Measurements from ENCODE around the gene TAC4.

TAC4 gene

DNA sequence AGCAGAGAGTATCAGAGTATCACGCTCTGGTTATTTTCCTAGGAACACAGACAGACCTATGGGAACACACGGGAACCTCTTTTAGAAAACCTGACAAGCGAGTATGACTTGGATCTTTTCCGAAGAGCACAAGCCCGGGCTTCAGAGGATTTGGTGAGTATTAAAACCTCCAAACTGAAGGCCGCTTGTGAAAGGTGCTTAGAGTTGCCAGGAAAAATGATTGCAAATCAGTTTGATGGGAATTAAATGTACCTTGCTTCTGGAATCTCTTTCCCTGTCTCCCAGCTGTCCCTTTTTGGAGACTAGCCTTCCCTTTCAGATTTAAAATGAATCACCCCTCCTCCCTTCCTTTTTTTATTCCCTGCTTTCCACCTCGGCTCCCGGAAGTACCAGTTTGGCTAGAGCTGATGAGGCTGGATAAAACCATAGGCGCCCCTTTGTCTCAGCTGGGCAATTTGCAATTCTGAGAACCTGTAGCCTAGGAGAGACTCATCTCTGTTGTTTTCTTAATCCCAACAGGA lies 32.0 kb downstream of the TAC4 start:
- TF ChIP-seq, protein P1, sequence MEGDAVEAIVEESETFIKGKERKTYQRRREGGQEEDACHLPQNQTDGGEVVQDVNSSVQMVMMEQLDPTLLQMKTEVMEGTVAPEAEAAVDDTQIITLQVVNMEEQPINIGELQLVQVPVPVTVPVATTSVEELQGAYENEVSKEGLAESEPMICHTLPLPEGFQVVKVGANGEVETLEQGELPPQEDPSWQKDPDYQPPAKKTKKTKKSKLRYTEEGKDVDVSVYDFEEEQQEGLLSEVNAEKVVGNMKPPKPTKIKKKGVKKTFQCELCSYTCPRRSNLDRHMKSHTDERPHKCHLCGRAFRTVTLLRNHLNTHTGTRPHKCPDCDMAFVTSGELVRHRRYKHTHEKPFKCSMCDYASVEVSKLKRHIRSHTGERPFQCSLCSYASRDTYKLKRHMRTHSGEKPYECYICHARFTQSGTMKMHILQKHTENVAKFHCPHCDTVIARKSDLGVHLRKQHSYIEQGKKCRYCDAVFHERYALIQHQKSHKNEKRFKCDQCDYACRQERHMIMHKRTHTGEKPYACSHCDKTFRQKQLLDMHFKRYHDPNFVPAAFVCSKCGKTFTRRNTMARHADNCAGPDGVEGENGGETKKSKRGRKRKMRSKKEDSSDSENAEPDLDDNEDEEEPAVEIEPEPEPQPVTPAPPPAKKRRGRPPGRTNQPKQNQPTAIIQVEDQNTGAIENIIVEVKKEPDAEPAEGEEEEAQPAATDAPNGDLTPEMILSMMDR (conservative IDR thresholded peaks at IDR 0.05; ENCODE audit: low read length) = no peak
- no peak overlapping the region for H3K4me3 ChIP-seq (ENCODE audit: low read length)
- no peak for DNase-seq (ENCODE audit: low read depth)

DNA sequence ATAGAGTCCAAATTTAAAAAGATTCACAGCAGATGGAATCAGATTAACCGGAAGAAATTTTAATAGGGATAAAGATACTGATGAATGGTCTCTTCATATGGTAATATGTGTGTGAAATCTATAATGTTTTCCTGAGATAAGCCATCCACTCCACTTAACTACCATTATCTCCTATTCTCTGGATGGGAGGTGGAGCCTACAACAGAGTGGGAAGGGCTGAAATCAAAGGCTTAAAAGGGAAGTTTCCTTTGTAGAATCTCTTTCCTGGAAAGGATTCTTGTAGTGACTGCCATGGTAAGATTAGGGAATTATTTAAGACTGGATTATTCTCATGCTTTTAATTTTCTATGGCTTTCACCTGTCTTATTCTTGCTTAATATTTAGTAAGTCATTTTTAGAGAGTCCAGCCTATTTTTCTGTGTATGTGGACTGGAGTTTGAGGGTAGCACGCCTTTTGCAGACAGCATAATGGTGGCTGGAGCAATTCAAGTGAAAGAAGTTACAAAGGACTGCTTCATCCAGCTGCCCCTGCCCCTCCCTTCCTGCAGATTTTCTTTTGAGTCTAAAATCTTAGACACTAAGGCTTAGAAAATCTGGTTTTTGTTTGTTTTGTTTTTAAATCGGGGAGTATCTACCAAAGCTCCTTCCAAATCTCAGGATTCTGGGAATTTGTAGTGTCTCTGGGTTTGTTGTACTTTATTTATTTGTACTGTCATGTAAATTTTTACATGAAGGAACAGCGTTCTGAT lies 32.9 kb downstream of the TAC4 start:
- no peak for DNase-seq (ENCODE audit: low read depth)
- TF ChIP-seq, protein P1 (conservative IDR thresholded peaks at IDR 0.05; ENCODE audit: low read length) = no peak
- no peak overlapping the region for H3K4me3 ChIP-seq (ENCODE audit: low read length)

DNA sequence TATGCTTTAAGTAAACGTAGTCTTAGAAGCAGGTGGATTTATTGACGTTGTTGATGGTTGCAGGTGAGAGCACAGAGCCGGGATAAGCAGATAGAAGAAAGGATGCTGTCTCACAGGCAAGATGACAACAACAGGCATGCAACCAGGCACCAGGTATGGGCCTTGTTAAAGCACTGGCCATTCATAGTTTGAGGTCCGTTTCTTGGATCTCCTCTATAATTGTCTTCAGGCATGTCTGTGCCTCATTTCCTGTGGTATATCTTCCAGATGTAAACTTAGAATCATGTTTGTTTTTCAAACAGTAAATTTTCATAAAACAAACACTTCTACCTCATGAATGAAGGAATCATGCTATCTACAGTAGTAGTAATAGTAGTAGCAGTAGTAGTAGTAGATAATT lies 38.8 kb downstream of the TAC4 start:
- no peak overlapping the region for H3K4me3 ChIP-seq (ENCODE audit: low read length)
- TF ChIP-seq, protein P1 (conservative IDR thresholded peaks at IDR 0.05; ENCODE audit: low read length) = no peak
- no peak for DNase-seq (ENCODE audit: low read depth)

DNA sequence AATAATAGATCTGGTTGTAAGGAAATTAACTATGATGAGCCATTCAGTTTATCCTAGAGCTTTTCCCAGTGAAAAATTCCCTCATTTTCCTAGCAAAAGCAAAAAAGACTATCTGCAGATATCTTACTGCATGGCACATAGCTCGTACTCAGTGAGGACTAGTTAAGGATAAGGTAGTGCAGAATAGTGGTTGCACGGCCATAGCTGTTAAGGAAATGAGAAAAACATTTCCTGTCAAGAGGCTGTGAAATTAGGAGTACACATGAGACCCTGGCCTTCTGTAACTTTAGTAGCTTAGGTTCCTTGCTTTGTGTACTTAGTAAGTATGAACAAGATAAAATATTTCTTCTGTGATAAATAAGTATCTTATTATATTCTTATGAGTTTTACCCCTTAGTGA lies 49.1 kb downstream of the TAC4 start:
- TF ChIP-seq, protein P1 (conservative IDR thresholded peaks at IDR 0.05; ENCODE audit: low read length) = no peak
- DNase-seq (ENCODE audit: low read depth) = no peak

DNA sequence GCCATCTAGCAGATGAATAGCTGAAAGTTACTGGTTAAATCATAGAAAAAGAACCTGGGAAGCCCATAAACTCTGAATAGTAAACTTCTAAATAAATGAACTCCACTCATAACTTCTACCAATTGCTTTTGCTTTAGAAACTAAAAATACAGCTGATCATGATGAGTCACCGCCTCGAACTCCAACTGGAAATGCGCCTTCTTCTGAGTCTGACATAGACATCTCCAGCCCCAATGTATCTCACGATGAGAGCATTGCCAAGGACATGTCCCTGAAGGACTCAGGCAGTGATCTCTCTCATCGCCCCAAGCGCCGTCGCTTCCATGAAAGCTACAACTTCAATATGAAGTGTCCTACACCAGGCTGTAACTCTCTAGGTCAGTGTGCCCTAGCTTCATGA lies 49.7 kb downstream of the TAC4 start:
- H3K4me3 ChIP-seq (ENCODE audit: low read length) = no peak overlapping the region
- no peak for DNase-seq (ENCODE audit: low read depth)
- TF ChIP-seq, protein P1 (conservative IDR thresholded peaks at IDR 0.05; ENCODE audit: low read length) = no peak

More for the DNA sequence above, 49.1 kb downstream of the TAC4 start:
- no peak overlapping the region for H3K4me3 ChIP-seq (ENCODE audit: low read length)

DNA sequence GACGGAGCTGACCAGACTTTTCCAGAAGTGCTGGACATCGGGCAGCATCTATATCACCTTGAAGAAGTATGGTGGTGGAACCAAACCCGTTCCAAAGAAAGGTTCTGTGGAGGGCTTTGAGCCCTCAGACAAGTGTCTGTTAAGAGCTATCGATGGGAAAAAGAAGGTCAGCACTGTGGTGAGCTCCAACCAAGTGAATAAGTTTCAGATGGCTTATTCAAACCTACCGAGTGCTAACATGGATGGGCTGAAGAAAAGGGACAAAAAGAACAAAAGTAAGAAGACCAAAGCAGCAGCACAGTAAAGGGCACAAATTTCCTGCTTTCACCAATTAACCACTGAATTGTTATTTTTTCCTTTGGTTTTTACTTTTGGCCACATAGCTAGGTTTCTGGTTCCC lies 52.5 kb downstream of the TAC4 start:
- DNase-seq (ENCODE audit: low read depth) = no peak
- TF ChIP-seq, protein P1 (conservative IDR thresholded peaks at IDR 0.05; ENCODE audit: low read length) = no peak
- no peak overlapping the region for H3K4me3 ChIP-seq (ENCODE audit: low read length)

GRCh38 chr17:49793309-49793708 lies 54.6 kb downstream of the TAC4 start:
- no peak overlapping the region for H3K4me3 ChIP-seq (ENCODE audit: low read length)
- DNase-seq (ENCODE audit: low read depth) = no peak
- TF ChIP-seq, protein P1 (conservative IDR thresholded peaks at IDR 0.05; ENCODE audit: low read length) = no peak

Measured in AG10803 (cell line).